HFF-Myc (cell line): Measurements from ENCODE around the gene CACNA1C.

Experiments used
- DNase-seq: peaks from one replicate; pipeline ENCODE4 v3.0.0-alpha.2; 2011; ENCODE audit warnings: low read depth; ENCODE audit errors: extremely low read depth
- H3K4me3 ChIP-seq: replicated peaks from 2 replicates; pipeline ENCODE4 v1.5.1; 2011; ENCODE audit warnings: low read depth, mild to moderate bottlenecking, control low read depth, low read length
- CTCF ChIP-seq: IDR thresholded peaks from 2 replicates; pipeline ENCODE4 v1.5.1; 2012; ENCODE audit warnings: mild to moderate bottlenecking, low read depth, low read length, control low read depth; ENCODE audit errors: missing control alignments

CACNA1C gene

GRCh38 chr12:2309647-2310046 is 256.9 kb downstream of the CACNA1C start:
- no peak for TF ChIP-seq CTCF
- H3K4me3 ChIP-seq: no peak overlapping the region
- DNase-seq: no peak

- no peak for TF ChIP-seq CTCF
- peak; percentile 93 for DNase-seq
- no peak overlapping the region for H3K4me3 ChIP-seq
Observed at GRCh38 chr12:2311020-2311778, 258.4 kb downstream of the CACNA1C start.

GRCh38 chr12:2312175-2312574 is 259.4 kb downstream of the CACNA1C start:
- no peak overlapping the region for H3K4me3 ChIP-seq
- no peak for DNase-seq
- TF ChIP-seq CTCF: no peak

GRCh38 chr12:2312770-2313169 is 260.0 kb downstream of the CACNA1C start:
- TF ChIP-seq CTCF: no peak
- no peak for DNase-seq
- H3K4me3 ChIP-seq: no peak overlapping the region

- TF ChIP-seq CTCF: no peak
- no peak overlapping the region for H3K4me3 ChIP-seq
- DNase-seq: no peak
Observed at GRCh38 chr12:2314492-2314891, 261.7 kb downstream of the CACNA1C start.

GRCh38 chr12:2317772-2318171 is 265.0 kb downstream of the CACNA1C start:
- DNase-seq: no peak
- no peak overlapping the region for H3K4me3 ChIP-seq
- TF ChIP-seq CTCF: no peak

GRCh38 chr12:2318286-2318685 is 265.5 kb downstream of the CACNA1C start:
- H3K4me3 ChIP-seq: no peak overlapping the region
- TF ChIP-seq CTCF: no peak
- DNase-seq: no peak
